Keratinocyte (primary cell): ENCODE data around the gene OSTN. TPM values are rescaled to one million over a fixed set of nuclear protein-coding genes. Genes with fewer than 3 reads are reported as not detected.

Experiments used
- DNase-seq: peaks from one replicate; pipeline ENCODE4 v3.0.0-alpha.2; 2011; ENCODE audit warnings: low read depth, missing footprints, low spot score
- FAIRE-seq: peaks from 2 replicates; lab custom pipeline; 2011; peaks lifted over from hg19 to GRCh38; lab: Jason Lieb, UNC
- H2AFZ ChIP-seq: 2 replicates; pipeline ENCODE4 v1.6.0; 2012; ENCODE audit warnings: low read length, control low read depth, inconsistent platforms; ENCODE audit not compliant: control insufficient read depth
- H3K27ac ChIP-seq: 2 replicates; pipeline ENCODE4 v1.5.1; 2011; ENCODE audit warnings: low read length; ENCODE audit not compliant: control insufficient read depth, insufficient read depth
- H3K27me3 ChIP-seq: 3 replicates; pipeline ENCODE4 v1.6.0; 2011; ENCODE audit warnings: low read length; ENCODE audit not compliant: control insufficient read depth, insufficient read depth; ENCODE audit errors: extremely low read depth
- H3K36me3 ChIP-seq, 2 experiments: 2 replicates in 1 of 2; 3 replicates in 1 of 2; pipeline ENCODE4 v1.5.1; 2011; ENCODE audit warnings: low read length in 2 of 2, mild to moderate bottlenecking in 1 of 2; ENCODE audit not compliant: control insufficient read depth in 2 of 2, insufficient read depth in 2 of 2; ENCODE audit errors: extremely low read depth in 1 of 2
- H3K4me1 ChIP-seq: 3 replicates; pipeline ENCODE4 v1.5.1; 2011; ENCODE audit warnings: low read length; ENCODE audit not compliant: control insufficient read depth, insufficient read depth; ENCODE audit errors: extremely low read depth
- H3K4me2 ChIP-seq: 3 replicates; pipeline ENCODE4 v1.6.0; 2011; ENCODE audit warnings: low read depth, low read length; ENCODE audit not compliant: control insufficient read depth, insufficient read depth; ENCODE audit errors: extremely low read depth
- H3K4me3 ChIP-seq, 3 experiments: fragments of 200-600 bp in 1 of 3; sonication (generic) in 1 of 3; 2 replicates in 2 of 3; 3 replicates in 1 of 3; pipeline ENCODE4 v1.5.1; 2011 to 2016; ENCODE audit warnings: low read length in 3 of 3, mild to moderate bottlenecking in 3 of 3, control low read depth in 2 of 3, inconsistent platforms in 1 of 3, low read depth in 1 of 3, mixed read lengths in 1 of 3, mixed run types in 1 of 3, moderate library complexity in 1 of 3; ENCODE audit not compliant: control insufficient read depth in 2 of 3, insufficient read depth in 2 of 3; ENCODE audit errors: extremely low read depth in 1 of 3
- H3K79me2 ChIP-seq: 2 replicates; pipeline ENCODE4 v1.6.0; 2012; ENCODE audit warnings: low read length; ENCODE audit not compliant: control insufficient read depth, insufficient read depth
- H3K9ac ChIP-seq: 3 replicates; pipeline ENCODE4 v1.6.0; 2011; ENCODE audit warnings: low read length; ENCODE audit not compliant: control insufficient read depth, insufficient read depth; ENCODE audit errors: extremely low read depth
- H3K9me1 ChIP-seq: 3 replicates; pipeline ENCODE4 v1.6.0; 2011; ENCODE audit warnings: low read length; ENCODE audit not compliant: control insufficient read depth, insufficient read depth; ENCODE audit errors: extremely low read depth
- H3K9me3 ChIP-seq: 2 replicates; pipeline ENCODE4 v1.5.1; 2012; ENCODE audit warnings: low read depth, low read length; ENCODE audit not compliant: control insufficient read depth
- H4K20me1 ChIP-seq: 3 replicates; pipeline ENCODE4 v1.6.0; 2011; ENCODE audit warnings: low read length; ENCODE audit not compliant: control insufficient read depth, insufficient read depth; ENCODE audit errors: extremely low read depth
- CTCF ChIP-seq, 3 experiments: IDR thresholded peaks in 1 of 3; conservative IDR thresholded peaks in 1 of 3; optimal IDR thresholded peaks in 1 of 3; 2 replicates in 2 of 3; 3 replicates in 1 of 3; pipeline versions ENCODE3 to v1.5.1; 2011; ENCODE audit warnings: low read length in 3 of 3, mild to moderate bottlenecking in 3 of 3, moderate library complexity in 2 of 3, control low read depth in 1 of 3, inconsistent platforms in 1 of 3; ENCODE audit not compliant: insufficient read depth in 2 of 3; ENCODE audit errors: extremely low read depth in 1 of 3
- EZH2 ChIP-seq: IDR thresholded peaks from one replicate; pipeline ENCODE4 v1.6.1; 2012; ENCODE audit warnings: inconsistent platforms, mild to moderate bottlenecking, low read length, moderate library complexity
- dilution Hi-C: fragments of 300-500 bp; cut with MboI; formaldehyde crosslinking; loops from one replicate; pipeline ENCODE4 v1.7.0; 2020; ENCODE audit warnings: low sequenced_read_pairs; ENCODE audit not compliant: extremely low pct_ligation_motif_present
- polyA plus RNA-seq, 5 experiments: library from polyadenylated mRNA; depleted of rRNA in 3 of 5; stranded (reverse) in 3 of 5; stranded (forward) in 1 of 5; unstranded in 1 of 5; fragments of >200 nt; gene quantifications; 1 replicate in 1 of 5; 2 replicates in 3 of 5; 3 replicates in 1 of 5; pipeline versions ENCODE4 v1.2.1 to v1.2.3, GENCODE V29; 2011 to 2012; ENCODE audit warnings: missing spikeins in 2 of 5, low read depth in 1 of 5, low replicate concordance in 1 of 5

The OSTN gene
- polyA plus RNA-seq, 1 donor (not counting 4 experiments of a cell fraction or from before 2014, with no cell fraction given): not detected

GRCh38 chr3:191296041-191296541, 97.0 kb downstream of the OSTN start:
- DNase-seq (no peak), FAIRE-seq (no peak)
- no peaks in the 10 kb centered on the region for H3K27me3 ChIP-seq
- no peaks in the 10 kb centered on the region for H3K36me3 ChIP-seq
- no peaks in the 10 kb centered on the region for H3K9me3 ChIP-seq
- no peaks in the 10 kb centered on the region for H4K20me1 ChIP-seq
- no peak overlapping the region for H3K9ac ChIP-seq
- no peaks in the 10 kb centered on the region for H3K9me1 ChIP-seq
- H3K4me2 ChIP-seq: no peak overlapping the region
- dilution Hi-C loops: no loop called here
- TF ChIP-seq EZH2 (no peak), CTCF (optimal IDR thresholded peaks at IDR 0.05 in 1 of 3, IDR thresholded peaks at IDR 0.05 in 1 of 3, conservative IDR thresholded peaks at IDR 0.05 in 1 of 3; ENCODE audit: extremely low read depth in 1 of 3, insufficient read depth in 2 of 3, low read length in 3 of 3) (no peak)
- no peak overlapping the region for H3K27ac ChIP-seq
- H3K79me2 ChIP-seq: no peaks in the 10 kb centered on the region
- H2AFZ ChIP-seq: no peak overlapping the region
- H3K4me1 ChIP-seq: no peaks in the 10 kb centered on the region
- no peak overlapping the region for H3K4me3 ChIP-seq

- H3K27me3 ChIP-seq: no peaks in the 10 kb centered on the region
- no peak overlapping the region for H3K27ac ChIP-seq
- H3K9ac ChIP-seq: no peak overlapping the region
- no peaks in the 10 kb centered on the region for H4K20me1 ChIP-seq
- H3K4me2 ChIP-seq: no peak overlapping the region
- no peak for DNase-seq
- TF ChIP-seq CTCF (optimal IDR thresholded peaks at IDR 0.05 in 1 of 3, IDR thresholded peaks at IDR 0.05 in 1 of 3, conservative IDR thresholded peaks at IDR 0.05 in 1 of 3; ENCODE audit: extremely low read depth in 1 of 3, insufficient read depth in 2 of 3, low read length in 3 of 3) (no peak), EZH2 (no peak)
- H3K79me2 ChIP-seq: no peaks in the 10 kb centered on the region
- FAIRE-seq: no peak
- H3K36me3 ChIP-seq: no peaks in the 10 kb centered on the region
- no peaks in the 10 kb centered on the region for H3K9me3 ChIP-seq
- H2AFZ ChIP-seq: no peak overlapping the region
- dilution Hi-C loops: no loop called here
- no peak overlapping the region for H3K4me3 ChIP-seq
- no peaks in the 10 kb centered on the region for H3K9me1 ChIP-seq
- H3K4me1 ChIP-seq: no peaks in the 10 kb centered on the region
These were observed 99.8 kb downstream of the OSTN start for GRCh38 chr3:191298846-191299245.
